ENCODE measurements around the gene ESYT2. TPM values are rescaled to one million over a fixed set of nuclear protein-coding genes. Genes with fewer than 3 reads are reported as not detected.

The ESYT2 gene
- total and polyA plus RNA-seq, 4 donors = 4.9 to 31.7 (median 17.2) TPM

DNA sequence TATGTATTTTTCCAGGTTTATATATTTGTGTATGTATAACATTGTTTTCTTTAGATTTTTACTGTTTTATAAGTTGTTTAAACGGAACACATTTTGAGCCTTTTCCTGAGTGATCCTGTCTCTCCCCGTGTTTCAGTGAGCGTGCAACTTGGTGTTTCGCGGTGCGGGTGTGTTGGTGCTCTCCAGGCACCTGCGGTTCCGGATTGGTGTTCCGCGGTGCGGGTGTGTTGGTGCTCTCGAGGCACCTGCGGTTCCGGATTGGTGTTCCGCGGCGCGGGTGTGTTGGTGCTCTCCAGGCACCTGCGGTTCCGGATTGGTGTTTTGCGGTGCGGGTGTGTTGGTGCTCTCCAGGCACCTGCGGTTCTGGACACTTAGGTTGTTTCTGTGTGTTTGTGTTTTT lies 47.7 kb upstream of the ESYT2 start:
- WGBS = 98% methylated on average over 23 of the region's 23 CpGs
- DNase-seq (ENCODE audit: low spot score) = no peak
- peaks cover 2 to 13% (median 5%) of the 10 kb centered on the region in 4 donors for H3K36me3 ChIP-seq (ENCODE audit: control insufficient read depth in 4 of 4, insufficient read depth in 3 of 4, low read depth in 1 of 4, low read length in 3 of 4)

More for the DNA sequence above, 47.7 kb upstream of the ESYT2 start:
- TF ChIP-seq YY1 (IDR thresholded peaks at IDR 0.05) (no peak), FOXA2 (IDR thresholded peaks at IDR 0.05) (no peak), SP1 (IDR thresholded peaks at IDR 0.05) (no peak), HNF4A (conservative IDR thresholded peaks at IDR 0.05) (no peak), RXRA (IDR thresholded peaks at IDR 0.05) (no peak), ATF3 (IDR thresholded peaks at IDR 0.05) (no peak), NR2F2 (IDR thresholded peaks at IDR 0.05) (no peak), RAD21 (IDR thresholded peaks at IDR 0.05) (no peak), TAF1 (conservative IDR thresholded peaks at IDR 0.05) (no peak), FOXA1 (IDR thresholded peaks at IDR 0.05) (no peak), HNF4G (IDR thresholded peaks at IDR 0.05) (no peak), MAX (IDR thresholded peaks at IDR 0.05) (no peak), GABPA (IDR thresholded peaks at IDR 0.05 in 1 of 2, conservative IDR thresholded peaks at IDR 0.05 in 1 of 2) (no peak), EGR1 (IDR thresholded peaks at IDR 0.05; ENCODE audit: low read depth in 2 of 2) (no peak), JUND (IDR thresholded peaks at IDR 0.05) (no peak), REST (IDR thresholded peaks at IDR 0.05) (no peak)
- TF ChIP-seq, protein P1, sequence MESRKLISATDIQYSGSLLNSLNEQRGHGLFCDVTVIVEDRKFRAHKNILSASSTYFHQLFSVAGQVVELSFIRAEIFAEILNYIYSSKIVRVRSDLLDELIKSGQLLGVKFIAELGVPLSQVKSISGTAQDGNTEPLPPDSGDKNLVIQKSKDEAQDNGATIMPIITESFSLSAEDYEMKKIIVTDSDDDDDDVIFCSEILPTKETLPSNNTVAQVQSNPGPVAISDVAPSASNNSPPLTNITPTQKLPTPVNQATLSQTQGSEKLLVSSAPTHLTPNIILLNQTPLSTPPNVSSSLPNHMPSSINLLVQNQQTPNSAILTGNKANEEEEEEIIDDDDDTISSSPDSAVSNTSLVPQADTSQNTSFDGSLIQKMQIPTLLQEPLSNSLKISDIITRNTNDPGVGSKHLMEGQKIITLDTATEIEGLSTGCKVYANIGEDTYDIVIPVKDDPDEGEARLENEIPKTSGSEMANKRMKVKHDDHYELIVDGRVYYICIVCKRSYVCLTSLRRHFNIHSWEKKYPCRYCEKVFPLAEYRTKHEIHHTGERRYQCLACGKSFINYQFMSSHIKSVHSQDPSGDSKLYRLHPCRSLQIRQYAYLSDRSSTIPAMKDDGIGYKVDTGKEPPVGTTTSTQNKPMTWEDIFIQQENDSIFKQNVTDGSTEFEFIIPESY (IDR thresholded peaks at IDR 0.05) = no peak
- TF ChIP-seq, protein P2, sequence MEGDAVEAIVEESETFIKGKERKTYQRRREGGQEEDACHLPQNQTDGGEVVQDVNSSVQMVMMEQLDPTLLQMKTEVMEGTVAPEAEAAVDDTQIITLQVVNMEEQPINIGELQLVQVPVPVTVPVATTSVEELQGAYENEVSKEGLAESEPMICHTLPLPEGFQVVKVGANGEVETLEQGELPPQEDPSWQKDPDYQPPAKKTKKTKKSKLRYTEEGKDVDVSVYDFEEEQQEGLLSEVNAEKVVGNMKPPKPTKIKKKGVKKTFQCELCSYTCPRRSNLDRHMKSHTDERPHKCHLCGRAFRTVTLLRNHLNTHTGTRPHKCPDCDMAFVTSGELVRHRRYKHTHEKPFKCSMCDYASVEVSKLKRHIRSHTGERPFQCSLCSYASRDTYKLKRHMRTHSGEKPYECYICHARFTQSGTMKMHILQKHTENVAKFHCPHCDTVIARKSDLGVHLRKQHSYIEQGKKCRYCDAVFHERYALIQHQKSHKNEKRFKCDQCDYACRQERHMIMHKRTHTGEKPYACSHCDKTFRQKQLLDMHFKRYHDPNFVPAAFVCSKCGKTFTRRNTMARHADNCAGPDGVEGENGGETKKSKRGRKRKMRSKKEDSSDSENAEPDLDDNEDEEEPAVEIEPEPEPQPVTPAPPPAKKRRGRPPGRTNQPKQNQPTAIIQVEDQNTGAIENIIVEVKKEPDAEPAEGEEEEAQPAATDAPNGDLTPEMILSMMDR (IDR thresholded peaks at IDR 0.05; ENCODE audit: low read depth, low read length, missing input control) = no peak
- no peaks in the 10 kb centered on the region for H3K27me3 ChIP-seq (ENCODE audit: control insufficient read depth in 4 of 4, insufficient read depth in 4 of 4, low read length in 3 of 4)
- no peak overlapping the region for H3K9ac ChIP-seq (ENCODE audit: low read depth in 1 of 2, low read length in 2 of 2)
- no peaks in the 10 kb centered on the region for H3K9me3 ChIP-seq (ENCODE audit: control insufficient read depth in 4 of 4, low read length in 3 of 4)
- H3K4me1 ChIP-seq (ENCODE audit: control insufficient read depth in 4 of 4, insufficient read depth in 4 of 4, low read length in 3 of 4) = peaks cover 0 to 11% (median 5%) of the 10 kb centered on the region in 4 donors
- H3K27ac ChIP-seq (ENCODE audit: low read depth in 1 of 2, low read length in 2 of 2) = no peak overlapping the region
- H3K4me3 ChIP-seq (ENCODE audit: low read depth in 1 of 3, low read length in 3 of 3) = no peak overlapping the region
